Keratinocyte (primary cell): ENCODE data around the gene GALNT2. TPM values are rescaled to one million over a fixed set of nuclear protein-coding genes. Genes with fewer than 3 reads are reported as not detected.

Experiments used
- DNase-seq: peaks from one replicate; pipeline ENCODE4 v3.0.0-alpha.2; 2011; ENCODE audit warnings: low read depth, missing footprints, low spot score
- FAIRE-seq: peaks from 2 replicates; lab custom pipeline; 2011; peaks lifted over from hg19 to GRCh38; lab: Jason Lieb, UNC
- H2AFZ ChIP-seq: 2 replicates; pipeline ENCODE4 v1.6.0; 2012; ENCODE audit warnings: low read length, control low read depth, inconsistent platforms; ENCODE audit not compliant: control insufficient read depth
- H3K27ac ChIP-seq: 2 replicates; pipeline ENCODE4 v1.5.1; 2011; ENCODE audit warnings: low read length; ENCODE audit not compliant: control insufficient read depth, insufficient read depth
- H3K27me3 ChIP-seq: 3 replicates; pipeline ENCODE4 v1.6.0; 2011; ENCODE audit warnings: low read length; ENCODE audit not compliant: control insufficient read depth, insufficient read depth; ENCODE audit errors: extremely low read depth
- H3K36me3 ChIP-seq, 2 experiments: 2 replicates in 1 of 2; 3 replicates in 1 of 2; pipeline ENCODE4 v1.5.1; 2011; ENCODE audit warnings: low read length in 2 of 2, mild to moderate bottlenecking in 1 of 2; ENCODE audit not compliant: control insufficient read depth in 2 of 2, insufficient read depth in 2 of 2; ENCODE audit errors: extremely low read depth in 1 of 2
- H3K4me1 ChIP-seq: 3 replicates; pipeline ENCODE4 v1.5.1; 2011; ENCODE audit warnings: low read length; ENCODE audit not compliant: control insufficient read depth, insufficient read depth; ENCODE audit errors: extremely low read depth
- H3K4me2 ChIP-seq: 3 replicates; pipeline ENCODE4 v1.6.0; 2011; ENCODE audit warnings: low read depth, low read length; ENCODE audit not compliant: control insufficient read depth, insufficient read depth; ENCODE audit errors: extremely low read depth
- H3K4me3 ChIP-seq, 3 experiments: fragments of 200-600 bp in 1 of 3; sonication (generic) in 1 of 3; 2 replicates in 2 of 3; 3 replicates in 1 of 3; pipeline ENCODE4 v1.5.1; 2011 to 2016; ENCODE audit warnings: low read length in 3 of 3, mild to moderate bottlenecking in 3 of 3, control low read depth in 2 of 3, inconsistent platforms in 1 of 3, low read depth in 1 of 3, mixed read lengths in 1 of 3, mixed run types in 1 of 3, moderate library complexity in 1 of 3; ENCODE audit not compliant: control insufficient read depth in 2 of 3, insufficient read depth in 2 of 3; ENCODE audit errors: extremely low read depth in 1 of 3
- H3K79me2 ChIP-seq: 2 replicates; pipeline ENCODE4 v1.6.0; 2012; ENCODE audit warnings: low read length; ENCODE audit not compliant: control insufficient read depth, insufficient read depth
- H3K9ac ChIP-seq: 3 replicates; pipeline ENCODE4 v1.6.0; 2011; ENCODE audit warnings: low read length; ENCODE audit not compliant: control insufficient read depth, insufficient read depth; ENCODE audit errors: extremely low read depth
- H3K9me1 ChIP-seq: 3 replicates; pipeline ENCODE4 v1.6.0; 2011; ENCODE audit warnings: low read length; ENCODE audit not compliant: control insufficient read depth, insufficient read depth; ENCODE audit errors: extremely low read depth
- H3K9me3 ChIP-seq: 2 replicates; pipeline ENCODE4 v1.5.1; 2012; ENCODE audit warnings: low read depth, low read length; ENCODE audit not compliant: control insufficient read depth
- H4K20me1 ChIP-seq: 3 replicates; pipeline ENCODE4 v1.6.0; 2011; ENCODE audit warnings: low read length; ENCODE audit not compliant: control insufficient read depth, insufficient read depth; ENCODE audit errors: extremely low read depth
- CTCF ChIP-seq, 3 experiments: IDR thresholded peaks in 1 of 3; conservative IDR thresholded peaks in 1 of 3; optimal IDR thresholded peaks in 1 of 3; 2 replicates in 2 of 3; 3 replicates in 1 of 3; pipeline versions ENCODE3 to v1.5.1; 2011; ENCODE audit warnings: low read length in 3 of 3, mild to moderate bottlenecking in 3 of 3, moderate library complexity in 2 of 3, control low read depth in 1 of 3, inconsistent platforms in 1 of 3; ENCODE audit not compliant: insufficient read depth in 2 of 3; ENCODE audit errors: extremely low read depth in 1 of 3
- EZH2 ChIP-seq: IDR thresholded peaks from one replicate; pipeline ENCODE4 v1.6.1; 2012; ENCODE audit warnings: inconsistent platforms, mild to moderate bottlenecking, low read length, moderate library complexity
- dilution Hi-C: fragments of 300-500 bp; cut with MboI; formaldehyde crosslinking; loops from one replicate; pipeline ENCODE4 v1.7.0; 2020; ENCODE audit warnings: low sequenced_read_pairs; ENCODE audit not compliant: extremely low pct_ligation_motif_present
- polyA plus RNA-seq, 5 experiments: library from polyadenylated mRNA; depleted of rRNA in 3 of 5; stranded (reverse) in 3 of 5; stranded (forward) in 1 of 5; unstranded in 1 of 5; fragments of >200 nt; gene quantifications; 1 replicate in 1 of 5; 2 replicates in 3 of 5; 3 replicates in 1 of 5; pipeline versions ENCODE4 v1.2.1 to v1.2.3, GENCODE V29; 2011 to 2012; ENCODE audit warnings: missing spikeins in 2 of 5, low read depth in 1 of 5, low replicate concordance in 1 of 5

The GALNT2 gene
- polyA plus RNA-seq, 1 donor (not counting 4 experiments of a cell fraction or from before 2014, with no cell fraction given): 61.7 TPM

- dilution Hi-C loops: no loop called here
Observed at GRCh38 chr1:230205719-230206198, 138.7 kb downstream of the GALNT2 start.

GRCh38 chr1:230206207-230206606 is 139.2 kb downstream of the GALNT2 start:
- peaks cover 6% of the 10 kb centered on the region for H4K20me1 ChIP-seq
- H3K9ac ChIP-seq: no peak overlapping the region
- no peaks in the 10 kb centered on the region for H3K27me3 ChIP-seq
- H3K4me3 ChIP-seq: no peak overlapping the region
- peaks cover 2% of the 10 kb centered on the region for H3K9me1 ChIP-seq
- dilution Hi-C loops: no loop called here
- H3K4me2 ChIP-seq: no peak overlapping the region
- TF ChIP-seq EZH2 (no peak), CTCF (optimal IDR thresholded peaks at IDR 0.05 in 1 of 3, IDR thresholded peaks at IDR 0.05 in 1 of 3, conservative IDR thresholded peaks at IDR 0.05 in 1 of 3; ENCODE audit: extremely low read depth in 1 of 3, insufficient read depth in 2 of 3, low read length in 3 of 3) (no peak)
- no peaks in the 10 kb centered on the region for H3K4me1 ChIP-seq
- no peak overlapping the region for H3K27ac ChIP-seq
- DNase-seq: no peak
- H2AFZ ChIP-seq: no peak overlapping the region
- H3K36me3 ChIP-seq: peaks cover 0 to 6% of the 10 kb centered on the region in 2 experiments
- no peak for FAIRE-seq
- no peaks in the 10 kb centered on the region for H3K9me3 ChIP-seq
- H3K79me2 ChIP-seq: peaks cover 29% of the 10 kb centered on the region

More at GRCh38 chr1:230205719-230206198, 138.7 kb downstream of the GALNT2 start:
- Histone ChIP-seq H3K9me1 (peaks cover 2% of the 10 kb centered on the region), H3K9ac (no peak overlapping the region), H3K79me2 (peaks cover 24% of the 10 kb centered on the region), H3K4me2 (no peak overlapping the region), H2AFZ (no peak overlapping the region), H3K36me3 (peaks cover 0 to 6% of the 10 kb centered on the region in 2 experiments), H3K9me3 (no peaks in the 10 kb centered on the region), H4K20me1 (peaks cover 6% of the 10 kb centered on the region), H3K27me3 (no peaks in the 10 kb centered on the region), H3K4me3 (no peak overlapping the region), H3K27ac (no peak overlapping the region), H3K4me1 (no peaks in the 10 kb centered on the region)
- DNase-seq (no peak), FAIRE-seq (no peak)
- TF ChIP-seq EZH2 (no peak), CTCF (optimal IDR thresholded peaks at IDR 0.05 in 1 of 3, IDR thresholded peaks at IDR 0.05 in 1 of 3, conservative IDR thresholded peaks at IDR 0.05 in 1 of 3; ENCODE audit: extremely low read depth in 1 of 3, insufficient read depth in 2 of 3, low read length in 3 of 3) (no peak)
